H1 (cell line): ENCODE data around the gene TBC1D12. TPM values are rescaled to one million over a fixed set of nuclear protein-coding genes. Genes with fewer than 3 reads are reported as not detected.

Experiments used
- CTCF ChIA-PET: fragments of 300-600 bp; sonication (Branson Sonifier 250); formaldehyde crosslinking; loops from one replicate; lab custom pipeline; 2021; ENCODE audit not compliant: partially characterized antibody; lab: Charles Lee
- POLR2A ChIA-PET: fragments of 300-600 bp; sonication (Branson Sonifier 250); formaldehyde crosslinking; loops from one replicate; lab custom pipeline; 2021; ENCODE audit warnings: inconsistent platforms; ENCODE audit not compliant: partially characterized antibody; lab: Charles Lee
- DNase-seq, 2 experiments: peaks; one replicate each; pipeline versions ENCODE4 v3.0.0 to v3.0.0-alpha.2; 2010 to 2022; ENCODE audit warnings: low spot score in 2 of 2, low read depth in 1 of 2, mixed read lengths in 1 of 2
- FAIRE-seq: peaks from 2 replicates; lab custom pipeline; 2011; peaks lifted over from hg19 to GRCh38; lab: Jason Lieb, UNC
- H2AFZ ChIP-seq: 2 replicates; pipeline ENCODE4 v1.8.1; 2012; ENCODE audit warnings: low read length, inconsistent platforms
- H2AK5ac ChIP-seq: 2 replicates; pipeline ENCODE4 v1.6.1; 2013; ENCODE audit warnings: low read depth, low read length
- H2BK120ac ChIP-seq: replicated peaks from 2 replicates; pipeline ENCODE3; 2013; ENCODE audit warnings: low read depth, low read length, inconsistent platforms
- H2BK12ac ChIP-seq: 2 replicates; pipeline ENCODE4 v1.6.1; 2013; ENCODE audit warnings: low read depth, low read length
- H2BK15ac ChIP-seq: 2 replicates; pipeline ENCODE4 v1.6.1; 2013; ENCODE audit warnings: low read length
- H2BK20ac ChIP-seq: 2 replicates; pipeline ENCODE4 v1.6.1; 2013; ENCODE audit warnings: low read length
- H2BK5ac ChIP-seq: 2 replicates; pipeline ENCODE4 v1.6.1; 2013; ENCODE audit warnings: low read depth, low read length
- H3K14ac ChIP-seq: 2 replicates; pipeline ENCODE4 v1.6.1; 2013; ENCODE audit warnings: inconsistent platforms; ENCODE audit not compliant: insufficient read length
- H3K18ac ChIP-seq: 2 replicates; pipeline ENCODE4 v1.6.1; 2013; ENCODE audit warnings: low read length; ENCODE audit errors: extremely low read depth
- H3K23ac ChIP-seq: 2 replicates; pipeline ENCODE4 v1.6.1; 2013; ENCODE audit warnings: inconsistent platforms; ENCODE audit not compliant: insufficient read length
- H3K23me2 ChIP-seq: 2 replicates; pipeline ENCODE4 v1.6.1; 2013; ENCODE audit warnings: low read depth, low read length
- H3K27ac ChIP-seq: 2 replicates; pipeline ENCODE4 v1.6.1; 2011; ENCODE audit warnings: low read depth, low read length, inconsistent platforms
- H3K27me3 ChIP-seq, 4 experiments: replicated peaks in 1 of 4; 1 replicate in 1 of 4; 2 replicates in 3 of 4; pipeline versions ENCODE4 v1.6.1 to v1.8.1; 2011 to 2013; ENCODE audit warnings: low read length in 3 of 4, mild to moderate bottlenecking in 3 of 4, inconsistent platforms in 2 of 4, mixed read lengths in 2 of 4, moderate library complexity in 1 of 4; ENCODE audit not compliant: control insufficient read depth in 3 of 4, insufficient read depth in 3 of 4; ENCODE audit errors: extremely low read depth in 1 of 4
- H3K36me3 ChIP-seq, 4 experiments: 2 replicates each; pipeline versions ENCODE4 v1.6.1 to v1.8.1; 2011 to 2013; ENCODE audit warnings: mild to moderate bottlenecking in 4 of 4, low read length in 3 of 4, moderate library complexity in 2 of 4, control low read depth in 1 of 4, inconsistent platforms in 1 of 4; ENCODE audit not compliant: insufficient read depth in 4 of 4, control insufficient read depth in 2 of 4
- H3K4ac ChIP-seq: replicated peaks from 2 replicates; pipeline ENCODE3; 2013; ENCODE audit warnings: low read length, low read depth, mixed read lengths, inconsistent platforms; ENCODE audit not compliant: insufficient read length
- H3K4me1 ChIP-seq, 4 experiments: replicated peaks in 1 of 4; 1 replicate in 1 of 4; 2 replicates in 3 of 4; pipeline versions ENCODE4 v1.6.1 to v1.8.1; 2011 to 2013; ENCODE audit warnings: low read length in 3 of 4, inconsistent platforms in 2 of 4, mixed read lengths in 1 of 4; ENCODE audit not compliant: insufficient read depth in 4 of 4, control insufficient read depth in 3 of 4
- H3K4me2 ChIP-seq, 2 experiments: 2 replicates each; pipeline versions ENCODE4 v1.6.1 to v1.8.1; 2011 to 2013; ENCODE audit warnings: low read depth in 2 of 2, low read length in 2 of 2, control low read depth in 1 of 2, inconsistent platforms in 1 of 2, mild to moderate bottlenecking in 1 of 2; ENCODE audit not compliant: insufficient read depth in 1 of 2
- H3K4me3 ChIP-seq, 4 experiments: fragments of 200-600, 300-600 bp in 1 of 4; sonication (generic), shearing (Covaris generic), sonication (Bioruptor Twin) in 1 of 4; 2 replicates each; pipeline versions ENCODE4 v1.5.1 to v1.8.1; 2011 to 2016; ENCODE audit warnings: low read length in 4 of 4, low read depth in 3 of 4, control low read depth in 2 of 4, inconsistent platforms in 2 of 4, mild to moderate bottlenecking in 2 of 4, mixed read lengths in 1 of 4, moderate library complexity in 1 of 4; ENCODE audit not compliant: insufficient read depth in 2 of 4; ENCODE audit errors: extremely low read depth in 1 of 4
- H3K56ac ChIP-seq: replicated peaks from 2 replicates; pipeline ENCODE3; 2013; ENCODE audit warnings: low read depth, mild to moderate bottlenecking, mixed read lengths, low read length, inconsistent platforms; ENCODE audit not compliant: insufficient read length
- H3K79me1 ChIP-seq: 2 replicates; pipeline ENCODE4 v1.6.1; 2013; ENCODE audit warnings: low read depth, low read length, control low read depth
- H3K79me2 ChIP-seq, 2 experiments: 2 replicates each; pipeline versions ENCODE4 v1.6.1 to v1.8.1; 2012 to 2013; ENCODE audit warnings: low read length in 2 of 2, mild to moderate bottlenecking in 2 of 2, inconsistent platforms in 1 of 2; ENCODE audit not compliant: insufficient read depth in 2 of 2, control insufficient read depth in 1 of 2
- H3K9ac ChIP-seq, 4 experiments: replicated peaks in 1 of 4; 1 replicate in 1 of 4; 2 replicates in 3 of 4; pipeline versions ENCODE4 v1.6.1 to v1.8.1; 2011 to 2013; ENCODE audit warnings: low read depth in 3 of 4, low read length in 3 of 4, control low read depth in 2 of 4, mild to moderate bottlenecking in 2 of 4, moderate library complexity in 2 of 4, inconsistent platforms in 1 of 4; ENCODE audit errors: extremely low read depth in 1 of 4
- H3K9me3 ChIP-seq, 2 experiments: 2 replicates each; pipeline versions ENCODE4 v1.6.1 to v1.8.1; 2012 to 2013; ENCODE audit warnings: mild to moderate bottlenecking in 2 of 2, moderate library complexity in 2 of 2, control low read depth in 1 of 2, inconsistent platforms in 1 of 2, low read depth in 1 of 2, low read length in 1 of 2, mixed read lengths in 1 of 2; ENCODE audit not compliant: insufficient read depth in 2 of 2
- H4K20me1 ChIP-seq, 2 experiments: replicated peaks in 1 of 2; 2 replicates each; pipeline versions ENCODE3 to v1.8.1; 2011 to 2013; ENCODE audit warnings: inconsistent platforms in 2 of 2, low read length in 2 of 2, mild to moderate bottlenecking in 1 of 2; ENCODE audit not compliant: insufficient read depth in 2 of 2, control insufficient read depth in 1 of 2
- H4K5ac ChIP-seq: 2 replicates; pipeline ENCODE4 v1.6.1; 2013; ENCODE audit warnings: low read length, low read depth, mixed read lengths, inconsistent platforms; ENCODE audit not compliant: insufficient read length
- H4K8ac ChIP-seq: 2 replicates; pipeline ENCODE4 v1.8.0; 2013; ENCODE audit warnings: mild to moderate bottlenecking, moderate library complexity, low read length, inconsistent platforms; ENCODE audit not compliant: insufficient read depth; ENCODE audit errors: extremely low read depth
- H4K91ac ChIP-seq: replicated peaks from 2 replicates; pipeline ENCODE3; 2013; ENCODE audit warnings: low read length, mixed read lengths, inconsistent platforms; ENCODE audit not compliant: insufficient read length
- CBX8 ChIP-seq: fragments of 300-800, 300-1000 bp; sonication (generic); IDR thresholded peaks from 2 replicates; pipeline ENCODE4 v1.7.1; 2016; ENCODE audit warnings: low read depth, low read length, borderline replicate concordance
- CREB1 ChIP-seq: IDR thresholded peaks from 2 replicates; pipeline ENCODE4 v1.6.1; 2012; ENCODE audit warnings: inconsistent platforms
- GTF2F1 ChIP-seq: IDR thresholded peaks from 2 replicates; pipeline ENCODE4 v1.6.1; 2012; ENCODE audit warnings: low read depth, low read length, improper control_type of control experiment, borderline replicate concordance
- NRF1 ChIP-seq: IDR thresholded peaks from 2 replicates; pipeline ENCODE4 v1.6.1; 2011; ENCODE audit warnings: mild to moderate bottlenecking, low read depth, low read length, improper control_type of control experiment
- RFX5 ChIP-seq: IDR thresholded peaks from 2 replicates; pipeline ENCODE4 v1.6.1; 2011; ENCODE audit warnings: low read depth, low read length, improper control_type of control experiment, borderline replicate concordance
- SP1 ChIP-seq: IDR thresholded peaks from 2 replicates; pipeline ENCODE4 v1.6.1; 2011; ENCODE audit warnings: low read depth, low read length
- WGBS, 2 experiments: shearing (Covaris generic) in 1 of 2; methylation state at CpG; one replicate each; pipeline versions ENCODE4 v1.1.6 to v1.1.7; 2013 to 2015; ENCODE audit warnings: low lambda C conversion rate in 2 of 2, mixed read lengths in 2 of 2, inconsistent platforms in 1 of 2, low coverage in 1 of 2, missing lambda C conversion rate in 1 of 2; ENCODE audit not compliant: insufficient replicate concordance in 2 of 2, insufficient coverage in 1 of 2, insufficient read length in 1 of 2; ENCODE audit errors: extremely low coverage in 1 of 2, missing lambda C conversion rate in 1 of 2; 5-methylcytosine and 5-hydroxymethylcytosine counted together
- polyA plus RNA-seq, 7 experiments: library from polyadenylated mRNA; depleted of rRNA in 3 of 7; stranded (reverse) in 5 of 7; unstranded in 2 of 7; fragments of >200 nt in 5 of 7; fragments of 200-250 nt in 2 of 7; gene quantifications; 1 replicate in 5 of 7; 2 replicates in 1 of 7; 4 replicates in 1 of 7; pipeline versions ENCODE4 v1.2.1 to v1.2.3, GENCODE V29; 2011 to 2013; ENCODE audit warnings: missing spikeins in 2 of 7, mixed read lengths in 2 of 7
- total RNA-seq: library from RNA; stranded (reverse); fragmentation: NEBNext Ultra II Directional; extraction: Animal tissue kit (Norgen Biotek cat#: 25700); gene quantifications from 2 replicates; pipeline ENCODE4 v1.2.1, GENCODE V29; 2021

TBC1D12 gene
- total and polyA plus RNA-seq, 2 of the 8 experiments (the other 6 are each of a cell fraction or from before 2014, with no cell fraction given), result 1.1 to 3.2 TPM

GRCh38 chr10:94424714-94425337, 22.5 kb downstream of the TBC1D12 start:
- H2AK5ac ChIP-seq, result no peak overlapping the region
- H3K9me3 ChIP-seq, result peaks cover 6 to 7% of the 10 kb centered on the region in 2 experiments; a peak in 1 of 4 replicates
- H4K5ac ChIP-seq, result no peak overlapping the region
- no peaks in the 10 kb centered on the region for H3K79me2 ChIP-seq
- CTCF ChIA-PET, result interaction anchor here (0.6 to 1.6 kb wide), 4 partner anchors 9 to 19 kb away, joined by 3 to 7 read pairs (median 4); no protein-coding TSS in a partner anchor
- H3K23me2 ChIP-seq, result no peaks in the 10 kb centered on the region
- TF ChIP-seq SP1, result no peak
- TF ChIP-seq GTF2F1, result no peak
- no peak for TF ChIP-seq NRF1
- no peak for TF ChIP-seq RFX5
- no peak for TF ChIP-seq CREB1
- TF ChIP-seq CBX8, result no peak
- TF ChIP-seq, all 59 proteins: peak for 0
- no peak for DNase-seq
- H4K91ac ChIP-seq, result no peak overlapping the region
- H3K4me1 ChIP-seq, result no peaks in the 10 kb centered on the region
- no peaks in the 10 kb centered on the region for H3K27me3 ChIP-seq
- no peak overlapping the region for H2AFZ ChIP-seq
- H2BK20ac ChIP-seq, result no peak overlapping the region
- no peaks in the 10 kb centered on the region for H4K20me1 ChIP-seq
- 88% methylated on average over 4 of the region's 4 CpGs; no CpG with 5 or more reads in 1 of the 2 experiments for WGBS, 2 experiments
- no peak for FAIRE-seq
- H2BK15ac ChIP-seq, result no peak overlapping the region
- no peak overlapping the region for H2BK5ac ChIP-seq
- no peak overlapping the region for H3K23ac ChIP-seq
- no peak overlapping the region for H3K18ac ChIP-seq
- no peaks in the 10 kb centered on the region; a peak in 1 of 8 replicates for H3K36me3 ChIP-seq
- no peak overlapping the region for H3K9ac ChIP-seq
- H3K4ac ChIP-seq, result no peak overlapping the region
- no peak overlapping the region for H4K8ac ChIP-seq
- H3K14ac ChIP-seq, result no peak overlapping the region
- no peak overlapping the region for H3K4me3 ChIP-seq
- no peaks in the 10 kb centered on the region for H3K79me1 ChIP-seq
- POLR2A ChIA-PET, result no interaction called here
- no peak overlapping the region for H2BK120ac ChIP-seq
- no peak overlapping the region for H3K4me2 ChIP-seq
- no peak overlapping the region for H2BK12ac ChIP-seq
- no peak overlapping the region for H3K27ac ChIP-seq
- H3K56ac ChIP-seq, result no peak overlapping the region
